Measurements from ENCODE around the gene ZBED4.
"Not testable (repeated sequence)": the region's sequence is repeated elsewhere in the genome, so short reads cannot be mapped to it uniquely, and the experiment has no call there.

ZBED4 gene

DNA sequence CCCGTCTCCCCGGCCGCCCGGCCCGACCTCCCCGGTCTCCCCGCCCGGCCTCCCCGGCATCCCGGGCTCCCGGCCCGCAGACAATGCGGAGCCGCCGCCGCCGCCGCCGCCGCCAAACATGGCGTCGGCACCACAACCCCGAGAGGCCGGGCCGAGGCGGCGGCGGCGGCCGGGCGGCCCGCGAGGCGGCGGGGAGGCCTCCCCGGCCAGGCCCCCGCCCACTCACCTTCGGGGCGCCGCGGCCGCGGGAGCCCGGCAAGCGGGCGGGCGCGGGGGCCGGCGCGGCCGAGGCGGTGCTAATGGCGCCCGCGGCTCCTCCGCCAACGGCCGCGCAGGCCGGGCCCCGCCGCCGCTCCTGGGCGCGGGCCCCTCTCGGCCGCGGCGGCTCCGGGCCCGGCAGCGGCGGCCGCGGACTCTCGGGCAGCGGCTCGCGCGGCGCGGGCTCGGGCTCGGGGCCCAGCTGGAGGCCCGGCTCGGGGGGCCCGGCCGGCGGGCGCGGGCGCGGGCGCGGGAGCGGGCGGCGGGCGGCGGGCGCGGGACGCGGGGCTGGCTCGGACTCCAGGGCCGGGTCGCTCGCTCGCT is 26.3 kb upstream of the ZBED4 start:
- no peak for DNase-seq (ENCODE audit: low read depth)

DNA sequence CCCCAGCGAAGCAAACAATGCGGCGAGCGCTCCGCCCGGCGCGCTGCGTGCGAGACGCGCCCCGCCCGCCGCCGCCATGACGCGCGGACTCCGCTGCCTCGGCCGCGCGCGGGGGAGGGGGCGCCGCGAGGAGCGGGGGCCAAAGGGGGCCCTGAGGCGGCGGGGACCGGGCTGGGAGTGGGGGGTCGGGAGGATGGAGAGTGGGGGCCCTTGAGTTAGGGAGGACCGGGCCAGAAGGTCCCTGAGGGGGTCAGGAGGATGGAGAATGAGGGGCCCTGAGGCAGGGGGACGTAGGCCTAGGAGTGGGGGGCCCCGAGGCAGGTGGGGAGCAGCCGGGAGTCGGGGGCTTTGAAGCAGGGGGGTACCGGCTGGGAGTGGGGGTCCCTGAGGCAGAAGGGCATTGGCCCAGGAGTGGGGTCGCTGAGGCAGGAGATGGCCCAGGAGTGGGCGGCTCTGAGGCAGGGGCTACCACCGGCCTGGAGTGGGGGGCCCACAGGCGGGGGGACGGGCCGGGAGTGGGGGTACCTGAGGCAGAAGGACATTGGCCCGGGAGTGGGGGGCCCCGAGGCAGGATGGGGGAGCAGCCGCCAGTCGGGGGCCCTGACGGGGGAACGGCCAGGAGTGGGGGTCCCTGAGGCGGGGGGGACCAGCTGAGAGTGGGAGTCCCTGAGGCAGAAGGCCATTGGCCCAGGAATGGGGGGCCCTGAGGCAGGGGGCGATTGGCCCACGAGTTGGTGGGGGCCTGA is 25.6 kb upstream of the ZBED4 start, which contains the start of gene BRD1:
TSS of gene BRD1 (minus strand) at position 21 of the 746 bp plus-strand sequence. CDS start 3,556 bp downstream, outside the sequence.
- no peak for DNase-seq (ENCODE audit: low read depth)

DNA sequence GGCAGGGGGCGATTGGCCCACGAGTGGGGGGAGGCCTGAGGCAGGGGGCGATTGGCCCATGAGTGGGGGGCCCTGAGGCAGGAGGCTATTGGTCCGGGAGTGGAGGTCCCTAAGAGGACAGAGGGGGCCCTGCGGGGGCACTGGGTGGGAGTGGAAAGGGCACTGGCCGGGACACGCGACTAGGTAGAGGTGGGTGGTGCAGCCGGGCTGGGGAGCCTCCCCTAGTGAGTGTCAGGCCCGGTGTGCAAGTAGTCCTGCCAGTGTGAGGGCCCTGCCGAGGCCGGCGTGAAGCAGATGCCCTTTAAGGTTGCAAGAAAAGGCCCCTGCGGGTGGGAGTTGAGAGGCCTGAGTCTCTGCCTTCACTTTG is 25.1 kb upstream of the ZBED4 start:
- no peak for DNase-seq (ENCODE audit: low read depth)

DNA sequence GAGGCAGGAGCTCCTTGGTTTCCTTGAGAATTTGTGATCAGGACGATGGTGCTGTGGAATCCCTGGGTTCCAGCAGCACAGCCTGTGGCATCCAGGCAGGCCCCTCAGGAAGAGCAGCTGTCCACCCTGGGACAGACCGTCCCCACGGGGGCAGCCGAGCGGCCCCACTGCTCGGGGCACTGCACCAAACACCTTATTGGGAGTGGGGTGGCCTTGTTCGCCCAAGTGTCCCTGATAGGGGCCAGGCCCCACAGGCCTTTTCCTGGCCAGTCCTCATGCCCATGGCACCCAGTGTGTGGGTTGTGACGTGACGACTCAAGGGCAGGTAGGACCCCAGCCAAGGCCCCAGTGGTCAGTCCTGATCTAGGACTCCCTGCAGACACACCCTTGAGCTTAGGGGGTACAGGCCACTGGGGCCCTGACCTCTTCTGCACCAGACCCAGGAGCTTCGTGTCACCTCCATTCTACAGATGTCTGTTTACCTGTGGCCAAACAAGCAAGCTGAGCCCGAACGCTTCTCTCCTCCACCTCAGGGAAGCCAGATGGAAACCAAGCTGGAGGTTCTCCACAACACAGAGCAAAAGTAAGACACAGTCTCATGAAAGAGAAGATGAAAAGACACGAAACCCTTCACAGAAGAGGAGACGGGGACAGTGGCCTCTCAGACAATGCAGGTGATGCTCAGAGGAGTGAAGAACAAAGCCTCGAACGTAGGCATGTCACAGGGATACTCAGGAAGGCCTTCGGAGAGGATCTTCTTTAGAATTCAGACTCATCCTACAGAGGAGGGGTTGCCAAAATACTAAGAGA is 24.4 kb upstream of the ZBED4 start:
- no peak for DNase-seq (ENCODE audit: low read depth)

DNA sequence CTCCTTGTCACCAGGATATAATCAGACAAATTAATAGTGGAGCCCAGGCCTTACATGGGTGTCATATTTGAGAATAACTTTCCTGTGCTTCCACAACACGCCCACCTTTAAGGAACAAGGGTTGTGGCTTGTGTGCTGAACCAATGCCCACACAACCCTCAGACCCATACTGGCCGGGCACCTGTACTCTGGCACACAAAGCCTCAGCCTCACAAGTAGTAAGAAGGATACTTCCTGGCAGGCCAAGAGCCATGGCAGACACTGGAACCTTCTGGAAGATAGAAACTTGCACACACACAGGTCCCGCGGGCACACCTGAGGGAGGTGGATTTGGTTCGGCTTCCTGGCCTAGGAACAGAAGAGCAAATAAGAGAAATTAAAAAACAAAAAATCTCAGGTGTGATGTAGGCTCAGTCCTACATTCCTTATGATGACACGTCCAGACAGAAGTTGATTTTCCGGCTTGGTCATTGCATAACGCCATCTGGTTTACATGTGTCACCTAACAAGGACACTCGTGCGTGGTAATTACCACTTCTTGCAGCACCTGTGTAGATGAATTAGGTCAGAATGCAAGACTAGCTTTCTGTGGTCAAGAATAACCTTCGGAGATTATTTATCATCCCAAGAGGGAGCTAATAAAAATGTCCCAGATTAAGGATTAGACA is 20.2 kb upstream of the ZBED4 start:
- DNase-seq (ENCODE audit: low read depth) = no peak

DNA sequence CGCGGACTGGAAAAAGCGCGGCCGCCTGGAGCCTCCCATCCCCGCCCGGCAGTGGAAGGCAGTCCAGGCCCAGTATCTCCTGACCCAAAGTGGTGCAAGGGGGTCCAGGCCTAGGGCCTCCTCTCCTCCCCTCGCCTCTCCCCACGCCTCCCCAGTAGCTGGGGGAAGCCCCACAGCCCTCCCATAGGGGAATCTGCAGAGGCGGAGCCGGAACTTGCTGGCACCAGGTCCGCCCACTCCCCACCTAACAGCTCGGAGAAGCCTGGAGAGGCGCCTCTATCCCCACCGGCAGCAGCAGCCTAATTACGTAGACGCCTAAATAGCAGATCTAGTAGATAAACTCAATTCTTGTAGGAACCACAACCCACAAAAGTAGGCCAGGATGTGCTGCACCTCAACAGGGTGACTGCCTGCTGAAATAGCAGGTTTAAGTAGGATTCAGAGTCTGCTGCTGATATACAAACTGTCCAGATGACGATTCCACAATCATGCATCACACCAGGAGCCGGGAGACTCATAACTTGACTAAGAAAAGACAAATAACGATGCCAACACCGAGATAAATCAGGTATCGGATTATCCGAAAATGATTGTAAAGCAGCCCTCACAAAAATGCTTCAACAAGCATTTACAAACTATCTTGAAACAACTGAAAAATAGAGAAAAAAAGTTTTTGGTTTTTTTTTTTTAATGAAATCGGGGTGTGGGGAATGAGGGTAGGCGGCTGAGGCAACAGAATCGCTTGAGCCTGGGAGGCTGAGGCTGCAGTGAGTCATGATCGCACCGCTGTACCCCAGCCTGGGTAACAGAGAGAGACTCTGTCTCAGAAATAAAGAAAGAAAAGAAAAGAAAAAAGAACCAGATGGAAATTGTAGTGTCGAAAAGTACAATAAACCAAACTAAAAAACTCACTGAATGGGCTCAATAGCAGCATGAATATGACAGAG is 14.6 kb upstream of the ZBED4 start:
- DNase-seq (ENCODE audit: low read depth) = peak; percentile 94

DNA sequence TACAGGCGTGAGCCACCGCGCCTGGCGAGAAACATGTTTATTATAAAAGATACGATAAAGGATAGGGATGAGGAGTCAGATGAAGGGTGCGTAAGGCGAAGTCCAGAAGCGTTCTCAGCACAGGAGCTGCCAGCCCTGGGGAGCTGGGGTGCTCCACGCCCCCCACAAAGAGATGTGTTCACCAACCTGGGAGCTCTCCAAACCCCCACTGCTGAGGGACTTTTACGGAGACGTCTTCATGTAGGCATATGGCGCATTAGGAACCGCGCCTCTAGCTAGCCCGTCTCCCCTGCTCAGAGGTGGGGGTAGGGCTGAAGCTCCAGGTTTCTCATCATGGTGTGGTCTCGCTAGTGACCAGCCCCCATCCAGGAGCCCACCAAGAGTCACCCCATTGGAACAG is 8.4 kb upstream of the ZBED4 start:
- no peak for DNase-seq (ENCODE audit: low read depth)

DNA sequence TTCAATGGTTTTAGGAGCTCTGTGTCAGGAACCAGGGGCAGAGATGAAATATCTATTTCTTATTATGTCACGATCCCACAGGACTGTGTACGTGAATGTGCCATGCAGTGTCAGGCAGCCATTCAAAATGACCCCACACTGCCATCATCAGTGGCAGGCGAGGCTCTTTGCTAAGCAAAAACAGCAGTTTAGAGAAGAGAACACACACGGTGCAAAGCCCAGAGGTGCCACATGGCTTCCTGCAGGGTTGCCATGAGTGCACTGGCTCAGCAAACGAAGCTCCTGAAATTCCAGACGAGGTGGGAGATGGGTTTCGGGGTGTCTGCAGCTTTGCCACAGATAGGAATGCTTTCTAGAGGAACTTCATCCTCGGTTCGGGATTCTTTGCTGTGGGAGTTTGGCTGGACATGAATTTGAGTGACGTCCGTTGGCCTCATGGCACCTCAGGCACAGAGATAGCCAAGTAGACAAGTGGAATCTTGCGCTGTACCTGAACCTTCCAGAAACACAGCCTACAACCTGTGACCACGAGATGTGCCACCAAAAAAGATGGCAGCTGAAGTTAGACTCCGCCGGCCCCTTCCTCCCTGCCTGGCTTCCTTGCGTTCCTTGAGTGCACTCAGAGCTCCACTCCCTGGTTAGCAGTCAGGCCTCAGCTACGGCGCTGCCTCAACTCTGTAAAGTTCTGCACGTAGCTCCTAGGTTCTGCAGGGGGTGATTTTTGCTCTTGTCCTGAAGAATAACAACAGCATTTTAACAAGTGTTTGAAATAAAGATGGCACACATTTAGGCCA is 7.8 kb upstream of the ZBED4 start:
- no peak for DNase-seq (ENCODE audit: low read depth)

DNA sequence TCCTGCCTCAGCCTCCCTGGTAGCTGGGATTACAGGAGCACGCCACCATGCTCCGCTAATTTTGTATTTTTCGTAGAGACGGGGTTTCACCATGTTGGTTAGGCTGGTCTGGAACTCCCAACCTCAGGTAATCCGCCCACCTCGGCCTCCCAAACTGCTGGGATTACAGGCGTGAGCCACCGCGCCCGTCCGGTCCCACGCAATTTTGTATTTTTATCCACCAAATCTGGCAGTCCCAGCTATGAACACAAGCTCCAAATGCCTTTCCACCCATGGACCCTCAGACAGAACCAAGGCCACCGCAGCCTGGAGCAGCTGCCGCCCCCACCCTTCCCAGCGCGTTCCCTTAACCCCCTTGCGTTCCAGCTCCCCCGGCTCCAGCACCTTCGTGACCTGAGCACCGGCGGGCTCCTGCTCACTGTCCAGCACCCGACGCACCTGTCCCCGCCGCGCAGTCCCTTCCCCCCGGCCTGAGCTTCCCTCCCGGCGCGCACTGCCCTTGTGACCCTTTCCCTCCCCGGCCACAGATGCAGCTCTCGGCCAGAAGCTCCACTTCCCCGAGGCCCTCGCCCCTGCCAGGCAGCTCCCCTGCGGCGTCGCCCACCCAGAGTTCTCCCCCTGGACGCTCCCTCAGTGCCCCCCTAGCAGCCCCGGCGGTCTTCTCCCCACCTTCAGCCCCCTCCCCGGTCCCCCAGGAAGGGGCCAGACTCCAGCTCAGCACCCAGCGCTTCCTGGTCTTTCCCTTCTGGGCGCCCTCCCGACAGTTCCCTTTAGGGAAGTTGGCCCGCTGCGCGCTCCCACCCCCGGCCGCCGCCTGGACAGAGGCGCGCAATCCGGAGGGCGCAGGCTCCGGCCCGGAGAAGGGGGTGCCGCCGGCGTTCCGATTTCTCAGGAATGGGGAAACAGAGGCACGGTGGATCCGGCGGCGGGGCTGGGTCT is 5.6 kb upstream of the ZBED4 start:
- DNase-seq (ENCODE audit: low read depth) = no peak

DNA sequence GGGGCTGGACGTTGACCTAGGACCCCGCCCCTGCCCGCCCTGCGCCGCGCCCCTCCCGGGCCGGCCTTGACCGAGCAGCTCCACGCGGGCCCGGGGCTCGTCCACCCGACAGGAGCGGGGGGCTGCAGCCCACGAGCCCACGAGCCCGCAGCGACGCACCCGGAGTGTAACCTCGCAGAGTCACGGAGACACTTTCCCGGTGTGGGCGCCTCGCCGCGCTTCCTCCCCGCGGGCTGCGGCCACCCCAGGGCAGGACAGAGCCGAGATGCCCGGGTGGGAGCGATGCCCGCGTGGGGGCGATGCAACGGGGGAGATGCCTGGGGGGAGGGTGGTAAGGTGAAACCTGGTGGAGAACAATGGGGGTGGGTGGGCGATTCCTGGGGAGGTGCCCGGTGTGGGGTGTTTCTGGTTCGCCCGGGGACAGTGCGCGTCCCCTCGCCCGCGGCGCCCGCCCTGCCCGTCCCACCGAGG is 4.9 kb upstream of the ZBED4 start:
- no peak for DNase-seq (ENCODE audit: low read depth)

DNA sequence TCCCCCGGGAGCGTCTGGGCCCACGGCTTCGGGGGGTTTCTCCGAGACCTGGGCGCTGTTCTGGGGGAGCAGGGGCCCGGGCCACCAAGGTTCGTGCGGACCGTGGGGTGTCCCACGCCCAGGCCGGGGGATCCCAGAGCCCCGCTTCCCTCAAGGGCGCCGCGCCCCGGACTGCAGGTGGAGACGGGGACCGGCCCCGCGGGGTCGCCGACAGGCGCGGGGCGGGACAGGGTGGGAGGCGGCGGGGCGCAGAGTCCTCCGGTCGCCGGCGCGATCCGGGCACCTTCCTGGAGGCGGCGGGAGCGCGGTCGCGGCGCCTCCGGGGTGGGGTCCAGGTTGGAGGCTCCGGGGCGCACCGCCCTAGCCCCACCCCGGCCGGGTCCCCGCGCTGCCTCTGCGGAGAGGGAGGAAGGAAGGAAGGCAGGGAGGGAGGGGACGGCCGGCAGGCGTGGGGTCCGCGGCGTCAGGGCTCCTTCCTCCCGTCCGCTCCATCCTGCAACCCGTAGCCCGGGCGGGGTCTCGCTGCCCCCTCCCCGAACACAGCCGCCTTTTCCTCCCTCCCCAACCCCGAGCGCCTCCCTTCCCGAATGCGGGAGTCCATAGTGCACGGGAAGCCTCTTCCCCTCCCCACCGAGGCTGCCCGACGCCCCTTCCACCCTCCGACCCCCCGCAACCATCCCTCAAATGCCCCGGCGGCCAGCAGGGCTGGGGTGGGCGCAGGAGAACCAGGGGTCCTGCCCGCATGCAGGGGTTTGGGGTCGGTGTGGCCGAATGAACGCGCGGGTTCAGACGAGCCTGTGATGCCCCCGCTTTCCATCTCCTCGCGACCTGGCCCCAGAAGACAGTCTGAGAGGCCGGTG is 4.3 kb upstream of the ZBED4 start:
- no peak for DNase-seq (ENCODE audit: low read depth)

DNA sequence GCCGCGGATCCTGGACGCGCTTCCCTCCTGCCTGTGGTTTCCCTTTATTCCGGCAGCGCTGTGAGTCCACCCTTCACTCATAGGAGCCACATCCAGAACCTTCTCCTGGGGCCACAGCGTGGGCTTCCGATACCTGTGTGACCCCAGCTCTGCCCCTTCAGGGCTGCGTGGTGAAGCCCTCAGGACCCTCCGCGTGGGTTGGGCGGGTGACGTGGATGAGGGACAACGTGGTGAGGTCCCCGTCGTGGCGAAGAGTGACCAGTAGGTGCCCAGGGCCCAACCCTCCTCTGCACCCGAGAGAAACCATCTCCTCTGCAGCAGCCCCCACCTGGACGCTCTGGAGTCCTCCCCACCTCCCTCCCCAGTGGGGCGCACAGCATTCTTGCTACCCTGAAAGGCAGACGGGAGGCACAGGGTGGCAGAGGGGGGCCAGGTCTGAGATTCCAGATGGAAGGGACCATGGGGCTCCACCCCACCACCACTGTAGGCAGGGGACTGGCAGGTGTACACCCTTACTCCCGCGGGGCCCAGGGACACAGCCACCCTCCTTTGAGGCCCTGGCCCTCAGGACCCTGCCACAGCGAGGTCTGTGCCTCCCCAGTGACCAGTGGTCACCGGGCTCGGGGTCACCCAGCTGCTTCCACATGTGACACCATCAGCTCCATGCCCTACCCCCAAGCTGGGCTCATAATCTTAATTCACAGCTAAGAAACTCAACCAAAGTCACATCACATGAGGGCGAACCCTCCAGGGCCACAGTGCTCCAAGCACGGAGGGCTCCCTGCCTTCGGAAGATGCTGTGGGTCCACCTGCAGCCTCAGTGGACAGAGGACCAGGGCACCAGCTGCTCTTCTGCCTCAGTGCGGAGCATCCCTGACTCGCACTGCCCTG is 3.4 kb upstream of the ZBED4 start:
- no peak for DNase-seq (ENCODE audit: low read depth)

DNA sequence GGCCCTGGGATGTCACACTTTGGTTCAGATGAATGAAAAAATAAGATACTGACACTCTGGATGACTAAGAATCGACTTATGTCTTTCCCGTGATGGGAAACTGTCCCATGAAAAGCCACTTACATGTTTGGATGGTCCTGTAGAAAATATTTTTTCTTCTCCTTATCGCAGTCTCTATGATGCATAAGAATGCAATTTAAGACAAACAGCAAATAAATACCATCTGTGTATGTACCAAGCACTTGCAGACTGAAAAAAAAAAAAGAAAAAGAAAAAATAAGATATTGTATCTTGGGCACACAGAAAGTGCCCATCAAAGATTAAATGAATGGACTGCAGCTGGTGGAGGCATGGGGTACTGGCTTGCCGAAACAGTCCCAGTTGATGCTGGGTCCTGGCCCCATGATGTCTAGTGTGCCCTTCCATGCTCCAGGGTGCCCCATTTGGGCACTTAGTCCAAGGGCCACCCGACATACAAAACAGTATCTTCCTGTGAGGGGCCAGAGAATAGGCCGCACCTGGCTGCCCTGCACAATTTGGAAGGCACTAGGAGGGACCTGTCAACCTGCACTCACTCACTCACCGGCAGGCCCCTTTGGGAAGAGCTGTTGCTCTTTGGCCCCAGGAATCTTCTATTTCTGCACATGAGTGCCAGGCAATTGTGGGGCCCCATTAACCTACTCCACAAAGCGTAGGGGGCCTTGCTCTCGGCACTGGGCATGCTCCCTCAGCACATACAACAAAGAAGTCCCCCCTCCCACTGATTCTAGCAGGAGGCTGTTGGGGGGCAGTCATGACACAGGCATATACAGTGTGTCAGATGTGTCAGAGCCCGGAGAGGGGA is 2.5 kb upstream of the ZBED4 start:
- no peak for DNase-seq (ENCODE audit: low read depth)

DNA sequence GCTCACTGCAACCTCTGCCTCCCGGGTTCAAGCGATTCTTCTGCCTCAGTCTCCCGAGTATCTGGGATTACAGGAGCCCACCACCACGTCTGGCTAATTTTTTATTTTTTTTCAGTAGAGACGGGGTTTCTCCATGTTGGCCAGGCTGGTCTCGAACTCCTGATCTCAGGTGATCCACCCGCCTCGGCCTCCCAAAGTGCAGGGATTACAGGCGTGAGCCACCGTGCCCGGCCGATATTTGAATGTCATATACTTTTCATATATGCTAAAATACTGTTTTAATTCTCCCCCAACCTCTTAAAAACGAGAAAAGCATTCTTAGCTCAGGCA is 1.1 kb upstream of the ZBED4 start:
- not testable (repeated sequence) for DNase-seq (ENCODE audit: low read depth)

DNA sequence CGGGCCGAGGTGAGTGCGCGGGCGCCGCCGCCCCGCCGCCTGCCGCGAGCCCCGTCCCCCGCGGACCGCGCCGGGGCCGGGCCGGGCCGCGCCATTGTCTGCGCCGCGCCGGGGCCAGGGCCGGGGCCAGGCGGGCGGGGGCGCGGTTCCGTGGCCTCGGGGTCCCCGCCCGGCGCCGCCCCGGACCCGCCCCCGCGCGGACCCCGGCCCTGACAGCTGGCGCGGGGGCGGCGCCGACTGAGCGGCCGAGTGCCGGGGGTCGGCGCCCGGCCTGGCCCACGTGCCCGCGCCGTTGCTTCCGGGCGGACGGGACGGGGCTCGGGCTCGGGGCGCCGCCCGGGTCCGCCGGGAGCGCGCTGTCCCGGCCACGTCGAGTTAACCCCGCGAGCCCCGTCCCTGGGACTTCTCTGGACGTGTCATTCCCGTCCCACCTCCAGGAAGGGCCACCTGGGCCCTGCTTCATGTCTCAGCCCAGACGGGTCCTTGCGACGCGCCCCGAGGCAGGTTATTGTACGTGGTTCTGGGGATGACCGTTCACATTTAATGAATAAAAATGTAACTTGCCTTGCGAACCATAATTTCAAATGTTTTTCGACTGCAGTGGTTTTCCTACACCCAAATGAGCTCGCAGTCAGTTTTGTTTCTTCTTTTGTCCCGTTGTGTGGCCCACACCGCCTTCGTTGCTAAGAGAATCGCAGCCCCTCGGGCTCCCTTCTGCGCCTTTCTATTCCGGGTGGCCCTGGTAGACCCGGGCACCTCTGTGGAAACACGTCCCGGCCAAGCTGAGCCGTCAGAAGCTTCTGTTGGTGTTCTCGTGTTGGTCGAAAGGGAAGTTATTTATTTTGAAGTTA is 562 bp downstream of the ZBED4 start:
- DNase-seq (ENCODE audit: low read depth) = no peak

All from T-helper 22 cell (primary cell).